ENCODE results near the gene BANP. TPM values are rescaled to one million over a fixed set of nuclear protein-coding genes. Genes with fewer than 3 reads are reported as not detected.
A peak's percentile ranks its signal among the peaks of the same experiment; 100 is the strongest.

BANP gene
- total and polyA plus RNA-seq, 2 of the 8 experiments (the other 6 are each of a cell fraction or from before 2014, with no cell fraction given) = 25.8 to 39.8 TPM

DNA sequence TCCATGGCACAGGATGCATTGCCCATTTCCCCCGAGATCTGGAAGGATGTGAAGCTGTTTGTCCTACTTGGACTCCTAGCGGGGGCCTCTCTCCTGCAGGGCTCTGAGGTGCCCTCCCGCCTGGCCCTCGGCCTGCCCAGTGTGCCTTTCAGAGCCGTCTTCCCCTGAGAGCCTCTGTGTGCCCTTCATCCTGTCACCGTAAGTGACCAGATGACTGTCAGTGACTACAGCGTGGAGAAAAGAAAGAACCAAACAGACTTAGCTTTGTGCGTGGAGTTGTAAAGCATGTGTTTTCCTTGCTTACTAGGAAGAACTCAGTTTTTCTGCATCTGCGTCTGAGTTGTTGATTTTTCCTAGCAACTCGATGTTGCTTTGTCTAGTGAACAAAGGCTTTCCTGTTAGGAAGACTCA is 56.1 kb downstream of the BANP start:
- Histone ChIP-seq H3K23ac (ENCODE audit: insufficient read length) (no peak overlapping the region), H4K20me1 (replicated peaks in 1 of 2; ENCODE audit: control insufficient read depth in 1 of 2, insufficient read depth in 2 of 2, low read length in 2 of 2) (peaks cover 0 to 1% of the 10 kb centered on the region in 2 experiments), H3K9ac (replicated peaks in 1 of 4; ENCODE audit: extremely low read depth in 1 of 4, low read depth in 3 of 4, low read length in 3 of 4) (no peak overlapping the region), H3K27ac (ENCODE audit: low read depth, low read length) (no peak overlapping the region), H2BK15ac (ENCODE audit: low read length) (no peak overlapping the region), H4K5ac (ENCODE audit: insufficient read length, low read depth, low read length) (no peak overlapping the region), H4K8ac (ENCODE audit: extremely low read depth, insufficient read depth, low read length) (no peak overlapping the region), H3K4me2 (ENCODE audit: insufficient read depth in 1 of 2, low read depth in 2 of 2, low read length in 2 of 2) (no peak overlapping the region), H3K18ac (ENCODE audit: extremely low read depth, low read length) (no peak overlapping the region), H3K14ac (ENCODE audit: insufficient read length) (no peak overlapping the region), H2BK5ac (ENCODE audit: low read depth, low read length) (peak overlapping the region; percentile 48; the same call in 1 of the 2 replicates), H3K4ac (replicated peaks; ENCODE audit: insufficient read length, low read depth, low read length) (no peak overlapping the region), H2BK120ac (replicated peaks; ENCODE audit: low read depth, low read length) (no peak overlapping the region), H3K4me3 (ENCODE audit: extremely low read depth in 1 of 4, insufficient read depth in 2 of 4, low read depth in 3 of 4, low read length in 4 of 4) (no peak overlapping the region), H3K79me1 (ENCODE audit: low read depth, low read length) (peaks cover 12% of the 10 kb centered on the region; the same call in 1 of the 2 replicates), H3K79me2 (ENCODE audit: control insufficient read depth in 1 of 2, insufficient read depth in 2 of 2, low read length in 2 of 2) (no peaks in the 10 kb centered on the region; a peak in 1 of 4 replicates), H2BK20ac (ENCODE audit: low read length) (no peak overlapping the region), H3K36me3 (ENCODE audit: control insufficient read depth in 2 of 4, insufficient read depth in 4 of 4, low read length in 3 of 4) (peaks cover 0 to 18% (median 8%) of the 10 kb centered on the region in 4 experiments; a peak in 5 of 8 replicates), H3K23me2 (ENCODE audit: low read depth, low read length) (no peaks in the 10 kb centered on the region), H4K91ac (replicated peaks; ENCODE audit: insufficient read length, low read length) (no peak overlapping the region), H3K27me3 (replicated peaks in 1 of 4; ENCODE audit: control insufficient read depth in 3 of 4, extremely low read depth in 1 of 4, insufficient read depth in 3 of 4, low read length in 3 of 4) (no peaks in the 10 kb centered on the region), H3K56ac (replicated peaks; ENCODE audit: insufficient read length, low read depth, low read length) (no peak overlapping the region), H2BK12ac (ENCODE audit: low read depth, low read length) (no peak overlapping the region; the same call in 1 of the 2 replicates), H2AFZ (ENCODE audit: low read length) (no peak overlapping the region), H2AK5ac (ENCODE audit: low read depth, low read length) (no peak overlapping the region; the same call in 1 of the 2 replicates), H3K9me3 (ENCODE audit: insufficient read depth in 2 of 2, low read depth in 1 of 2, low read length in 1 of 2) (peaks cover 0 to 8% of the 10 kb centered on the region in 2 experiments; a peak in 2 of 4 replicates), H3K4me1 (replicated peaks in 1 of 4; ENCODE audit: control insufficient read depth in 3 of 4, insufficient read depth in 4 of 4, low read length in 3 of 4) (peaks cover 0 to 10% (median 4%) of the 10 kb centered on the region in 4 experiments; a peak in 5 of 7 replicates)
- CTCF ChIA-PET (ENCODE audit: partially characterized antibody) = interaction anchor here (1.3 to 1.5 kb wide), 2 partner anchors 55 to 99 kb away, joined by 3 to 4 read pairs; no protein-coding TSS in a partner anchor
- POLR2A ChIA-PET (ENCODE audit: partially characterized antibody) = interaction anchor here (1.7 kb wide), 1 partner anchor 55 kb away, joined by 4 read pairs; no protein-coding TSS in a partner anchor
- DNase-seq (ENCODE audit: low read depth in 1 of 2, low spot score in 2 of 2) (no peak), FAIRE-seq (no peak)
- WGBS, 2 experiments (ENCODE audit: extremely low coverage in 1 of 2, insufficient coverage in 1 of 2, insufficient read length in 1 of 2, insufficient replicate concordance in 2 of 2, low coverage in 1 of 2, low lambda C conversion rate in 2 of 2, missing lambda C conversion rate in 1 of 2) = 86% methylated on average over 10 of the region's 10 CpGs; no CpG with 5 or more reads in 1 of the 2 experiments
- TF ChIP-seq JUND (IDR thresholded peaks at IDR 0.05; ENCODE audit: low read length) (no peak), TAF7 (optimal IDR thresholded peaks at IDR 0.05; ENCODE audit: borderline replicate concordance, low read depth, low read length) (no peak), SIX5 (IDR thresholded peaks at IDR 0.05; ENCODE audit: low read depth, low read length) (no peak), RNF2 (IDR thresholded peaks at IDR 0.05; ENCODE audit: borderline replicate concordance, low read depth, low read length, missing control alignments, poor library complexity, severe bottlenecking) (no peak), EP300 (IDR thresholded peaks at IDR 0.05; ENCODE audit: borderline replicate concordance in 1 of 2, low read depth in 2 of 2, low read length in 2 of 2) (no peak), TBP (IDR thresholded peaks at IDR 0.05; ENCODE audit: low read depth, low read length) (no peak), RBBP5 (IDR thresholded peaks at IDR 0.05; ENCODE audit: borderline replicate concordance, low read depth, low read length) (no peak), YY1 (IDR thresholded peaks at IDR 0.05; ENCODE audit: low read depth, low read length) (no peak), CHD1 (IDR thresholded peaks at IDR 0.05; ENCODE audit: low read depth, low read length) (no peak), CREB1 (IDR thresholded peaks at IDR 0.05) (no peak), EZH2 (IDR thresholded peaks at IDR 0.05; ENCODE audit: low read depth, low read length, severe bottlenecking) (no peak), CBX5 (IDR thresholded peaks at IDR 0.05; ENCODE audit: low read depth, low read length) (no peak), BCL11A (IDR thresholded peaks at IDR 0.05; ENCODE audit: low read depth in 2 of 2, low read length in 2 of 2) (no peak), GABPA (IDR thresholded peaks at IDR 0.05; ENCODE audit: borderline replicate concordance, insufficient read depth, low read length) (no peak)
